Aorta (tissue), 5 donors: ENCODE measurements around the gene PDZRN4. TPM values are rescaled to one million over a fixed set of nuclear protein-coding genes. Genes with fewer than 3 reads are reported as not detected.

Experiments used
- ATAC-seq: fragments of 200-7000 bp; cut with Tn5 transposase; one replicate; pipeline ENCODE4 v1.9.1; 2022; ENCODE audit warnings: moderate library complexity; ENCODE audit not compliant: low FRiP score
- DNase-seq, 2 donors: peaks; one replicate each; pipeline ENCODE4 v3.0.0-alpha.2; 2020
- H3K27ac ChIP-seq, 2 donors: one replicate each; pipeline ENCODE4 v1.5.1; 2013; ENCODE audit warnings: low read length in 2 of 2, mild to moderate bottlenecking in 2 of 2, moderate library complexity in 2 of 2, control low read depth in 1 of 2, inconsistent platforms in 1 of 2, low read depth in 1 of 2
- H3K27me3 ChIP-seq, 2 donors: one replicate each; pipeline ENCODE4 v1.6.1; 2013; ENCODE audit warnings: control low read depth in 1 of 2, low read length in 1 of 2, mild to moderate bottlenecking in 1 of 2, moderate library complexity in 1 of 2; ENCODE audit not compliant: insufficient read depth in 2 of 2, control insufficient read depth in 1 of 2
- H3K36me3 ChIP-seq, 2 donors: one replicate each; pipeline ENCODE4 v1.6.1; 2013; ENCODE audit warnings: control low read depth in 1 of 2, low read length in 1 of 2, mild to moderate bottlenecking in 1 of 2; ENCODE audit not compliant: insufficient read depth in 2 of 2, control insufficient read depth in 1 of 2
- H3K4me1 ChIP-seq, 2 donors: one replicate each; pipeline ENCODE4 v1.6.1; 2013; ENCODE audit warnings: low read length in 2 of 2, control low read depth in 1 of 2, mild to moderate bottlenecking in 1 of 2, moderate library complexity in 1 of 2; ENCODE audit not compliant: insufficient read depth in 2 of 2, control insufficient read depth in 1 of 2
- H3K4me3 ChIP-seq, 2 donors: one replicate each; pipeline ENCODE4 v1.5.1; 2013; ENCODE audit warnings: low read length in 2 of 2, control low read depth in 1 of 2, mild to moderate bottlenecking in 1 of 2
- H3K9me3 ChIP-seq: one replicate; pipeline ENCODE4 v1.6.1; 2013; ENCODE audit warnings: mild to moderate bottlenecking, low read length; ENCODE audit not compliant: control insufficient read depth
- WGBS, 2 donors: extraction: QIAGEN DNeasy Blood & Tissue Kit; methylation state at CpG; one replicate each; pipeline ENCODE4 v1.1.7; 2013; 5-methylcytosine and 5-hydroxymethylcytosine counted together
- intact Hi-C, 2 donors: fragments of 100-400 bp; cut with DNase I; formaldehyde crosslinking; loops; one replicate each; pipeline versions ENCODE4 v1.14.2 to v1.15.0; 2022
- polyA plus RNA-seq, 2 donors: library from polyadenylated mRNA; stranded (reverse); fragments of 200-250 nt; gene quantifications; one replicate each; pipeline ENCODE4 v1.2.3, GENCODE V29; 2013
- total RNA-seq, 2 donors: library from RNA; stranded (reverse); fragmentation: NEBNext Ultra II Directional; extraction: Animal tissue kit (Norgen Biotek cat#: 25700); gene quantifications; one replicate each; pipeline ENCODE4 v1.2.1, GENCODE V29; 2021
- donor health status: healthy with polysubstance abuse.
- donor health status: Bipolar disorder and iron deficiency.
- donor health status: DM: no; HTN: no; CAD: no.
- donor health status: DM: no; HTN: no; CAD: no.
- donor health status: DM: yes; HTN: yes; CAD: no.

Gene PDZRN4
- total and polyA plus RNA-seq, 4 donors: 1.2 to 11.2 (median 4.3) TPM

GRCh38 chr12:41419131-41419893 is 231.2 kb downstream of the PDZRN4 start:
- no peak for ATAC-seq
- intact Hi-C loops: no loop called here
- no peak overlapping the region for H3K27ac ChIP-seq
- no peaks in the 10 kb centered on the region for H3K9me3 ChIP-seq
- no peak for DNase-seq
- no peaks in the 10 kb centered on the region for H3K4me1 ChIP-seq
- H3K4me3 ChIP-seq: no peak overlapping the region
- no peaks in the 10 kb centered on the region for H3K36me3 ChIP-seq
- 71 to 78% methylated on average over 4 of the region's 4 CpGs for WGBS, 2 donors
- H3K27me3 ChIP-seq: no peaks in the 10 kb centered on the region

GRCh38 chr12:41424651-41425050 is 236.5 kb downstream of the PDZRN4 start:
- Histone ChIP-seq H3K4me3 (no peak overlapping the region), H3K36me3 (no peaks in the 10 kb centered on the region), H3K4me1 (no peaks in the 10 kb centered on the region), H3K27ac (no peak overlapping the region), H3K27me3 (no peaks in the 10 kb centered on the region), H3K9me3 (no peaks in the 10 kb centered on the region)
- intact Hi-C loops: no loop called here
- DNase-seq (no peak), ATAC-seq (no peak)
- 91 to 98% methylated on average over 1 of the region's 1 CpG for whole genome bisulfite sequencing, 2 donors

GRCh38 chr12:41433460-41433859 is 245.3 kb downstream of the PDZRN4 start:
- Histone ChIP-seq H3K4me3 (no peak overlapping the region), H3K36me3 (no peaks in the 10 kb centered on the region), H3K4me1 (no peaks in the 10 kb centered on the region), H3K9me3 (no peaks in the 10 kb centered on the region), H3K27me3 (no peaks in the 10 kb centered on the region), H3K27ac (no peak overlapping the region)
- WGBS, 2 donors: 82 to 87% methylated on average over 5 of the region's 5 CpGs
- no peak for DNase-seq
- intact Hi-C loops: no loop called here
- no peak for ATAC-seq

- Histone ChIP-seq H3K36me3 (no peaks in the 10 kb centered on the region), H3K27ac (no peak overlapping the region), H3K9me3 (no peaks in the 10 kb centered on the region), H3K27me3 (no peaks in the 10 kb centered on the region), H3K4me3 (no peak overlapping the region), H3K4me1 (no peaks in the 10 kb centered on the region)
- 65 to 70% methylated on average over 4 of the region's 4 CpGs for WGBS, 2 donors
- intact Hi-C loops: no loop called here
- ATAC-seq (no peak), DNase-seq (no peak)
Observed at GRCh38 chr12:41436076-41436475, 248.0 kb downstream of the PDZRN4 start.

GRCh38 chr12:41437563-41437962 is 249.4 kb downstream of the PDZRN4 start:
- Histone ChIP-seq H3K4me3 (no peak overlapping the region), H3K27me3 (no peaks in the 10 kb centered on the region), H3K36me3 (no peaks in the 10 kb centered on the region), H3K9me3 (no peaks in the 10 kb centered on the region), H3K4me1 (no peaks in the 10 kb centered on the region), H3K27ac (no peak overlapping the region)
- ATAC-seq (no peak), DNase-seq (no peak)
- 70 to 75% methylated on average over 5 of the region's 5 CpGs for WGBS, 2 donors
- intact Hi-C loops: no loop called here

GRCh38 chr12:41438854-41439541 is 250.9 kb downstream of the PDZRN4 start:
- WGBS, 2 donors: 66 to 73% methylated on average over 3 of the region's 3 CpGs
- DNase-seq: no peak
- intact Hi-C loops: no loop called here
- Histone ChIP-seq H3K27ac (no peak overlapping the region), H3K36me3 (no peaks in the 10 kb centered on the region), H3K4me1 (peaks cover 0 to 2% of the 10 kb centered on the region in 2 donors), H3K4me3 (no peak overlapping the region), H3K27me3 (no peaks in the 10 kb centered on the region), H3K9me3 (no peaks in the 10 kb centered on the region)
- ATAC-seq: no peak

GRCh38 chr12:41439801-41440200 is 251.7 kb downstream of the PDZRN4 start:
- no peak for DNase-seq
- peaks cover 0 to 2% of the 10 kb centered on the region in 2 donors for H3K4me1 ChIP-seq
- intact Hi-C loops: no loop called here
- no peaks in the 10 kb centered on the region for H3K9me3 ChIP-seq
- H3K36me3 ChIP-seq: no peaks in the 10 kb centered on the region
- H3K27ac ChIP-seq: no peak overlapping the region
- WGBS, 2 donors: 29 to 30% methylated on average over 2 of the region's 2 CpGs
- no peak overlapping the region for H3K4me3 ChIP-seq
- no peaks in the 10 kb centered on the region for H3K27me3 ChIP-seq
- ATAC-seq: no peak

- no peaks in the 10 kb centered on the region for H3K36me3 ChIP-seq
- no peak overlapping the region for H3K4me3 ChIP-seq
- no peaks in the 10 kb centered on the region for H3K27me3 ChIP-seq
- H3K27ac ChIP-seq: no peak overlapping the region
- no peak for ATAC-seq
- no peaks in the 10 kb centered on the region for H3K9me3 ChIP-seq
- peaks cover 0 to 2% of the 10 kb centered on the region in 2 donors for H3K4me1 ChIP-seq
- intact Hi-C loops: no loop called here
- no peak for DNase-seq
Observed at GRCh38 chr12:41441180-41441579, 253.1 kb downstream of the PDZRN4 start.

GRCh38 chr12:41442896-41443295 is 254.8 kb downstream of the PDZRN4 start:
- Histone ChIP-seq H3K4me3 (no peak overlapping the region), H3K4me1 (peaks cover 0 to 2% of the 10 kb centered on the region in 2 donors), H3K9me3 (no peaks in the 10 kb centered on the region), H3K27me3 (no peaks in the 10 kb centered on the region), H3K36me3 (no peaks in the 10 kb centered on the region), H3K27ac (no peak overlapping the region)
- no peak for ATAC-seq
- intact Hi-C loops: no loop called here
- DNase-seq: no peak
